CD4-positive, alpha-beta T cell treated with Interleukin-17A for 1 hour (primary cell): ENCODE measurements around the gene C14orf39.

ENCODE experiments used
- DNase-seq: peaks from one replicate; pipeline ENCODE4 v3.0.0-alpha.2; 2020

Gene C14orf39

DNA sequence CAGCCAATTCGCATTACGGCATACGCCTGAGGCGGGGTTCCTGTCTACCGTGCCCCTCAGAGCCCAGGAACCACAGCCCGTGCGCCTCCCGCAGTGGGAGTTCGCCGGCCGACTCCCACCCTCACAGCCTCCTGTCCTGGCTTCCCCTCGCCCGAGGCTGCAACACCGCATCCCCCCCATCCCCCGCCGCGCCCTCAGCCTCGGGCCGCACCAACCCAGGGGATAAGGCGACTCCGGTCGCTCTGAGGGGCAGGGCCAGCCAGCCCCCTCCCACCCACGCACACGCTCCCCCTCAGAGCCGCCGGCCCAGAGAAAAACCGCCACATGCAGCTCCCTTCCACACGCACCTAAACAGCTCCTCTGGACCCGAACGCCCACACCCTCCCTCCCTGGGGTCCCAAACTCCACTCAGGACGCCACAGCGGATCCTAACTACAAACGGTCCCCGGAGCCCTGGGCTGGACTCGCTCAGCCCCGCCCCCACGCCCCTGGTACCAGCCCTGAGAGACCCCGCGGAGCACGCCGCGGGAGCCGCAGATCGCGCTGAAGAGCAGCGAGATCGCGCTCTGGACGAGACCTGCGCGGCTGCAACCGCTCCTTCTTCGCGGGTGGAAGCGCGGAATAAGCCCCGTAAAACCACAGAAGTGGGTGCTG lies at the start of gene C14orf39:
TSS of gene C14orf39 (minus strand) at position 466 of the 654 bp plus-strand sequence. CDS start 985 bp downstream, outside the sequence.
- DNase-seq = no peak

DNA sequence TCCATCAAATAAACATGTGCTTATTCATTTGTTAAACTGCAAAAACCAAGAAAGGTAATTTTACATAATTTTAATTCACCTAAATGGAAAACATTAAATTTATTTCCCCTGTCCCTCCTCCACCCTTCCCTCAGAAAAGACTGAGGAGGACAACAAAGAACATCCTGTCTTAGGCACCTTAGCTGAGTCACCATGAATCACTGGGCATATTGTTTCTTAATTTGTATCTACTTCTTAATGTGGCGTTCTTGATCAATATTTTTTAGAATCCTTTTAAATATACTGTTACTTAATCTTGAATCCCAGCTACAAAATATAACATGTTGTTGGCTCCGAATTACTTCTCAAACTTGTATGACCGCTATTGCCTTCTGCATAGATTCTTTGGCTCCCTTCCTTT lies 46.6 kb upstream of the C14orf39 start:
- DNase-seq = no peak

DNA sequence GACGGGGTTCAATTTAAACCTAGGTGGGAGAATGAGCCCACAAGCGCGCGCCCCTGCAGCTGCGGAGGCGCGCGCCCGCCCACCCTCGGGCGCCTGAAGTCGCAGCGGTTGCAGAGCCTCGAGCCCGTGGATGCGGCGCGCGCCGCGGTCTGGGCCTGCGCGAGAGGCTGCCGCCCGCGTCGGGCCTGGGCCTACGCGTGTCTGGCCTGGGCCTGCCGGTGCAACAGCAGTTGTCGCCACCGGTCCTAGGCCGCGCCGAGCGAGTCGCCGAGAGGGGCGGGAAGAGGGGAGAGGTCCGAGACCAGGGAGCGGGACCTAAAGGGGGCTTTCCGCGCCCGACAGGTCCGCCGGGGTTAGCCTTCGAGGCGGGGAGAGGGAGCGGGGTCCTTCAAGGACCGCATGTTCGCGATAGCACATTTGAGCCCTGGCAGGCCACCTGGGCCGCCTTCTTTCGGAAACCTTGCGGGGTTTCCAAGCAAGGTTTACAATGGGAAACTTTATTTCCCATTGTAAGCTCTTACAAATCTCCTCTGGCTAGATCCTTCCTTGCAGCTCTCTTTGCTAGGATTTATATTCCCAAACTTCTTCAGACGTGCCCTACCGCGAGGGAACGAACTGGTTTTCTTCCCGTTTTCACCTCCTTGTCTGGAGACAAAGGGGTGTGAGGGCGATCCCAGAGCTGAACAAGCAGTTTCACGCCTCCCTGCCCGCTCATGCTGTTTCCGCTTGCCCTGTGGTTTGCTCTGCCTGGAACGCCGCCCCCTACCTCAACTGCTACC lies 29.8 kb upstream of the C14orf39 start:
- no peak for DNase-seq

- DNase-seq = no peak
Observed at GRCh38 chr14:60514741-60515491, 29.1 kb upstream of the C14orf39 start.

DNA sequence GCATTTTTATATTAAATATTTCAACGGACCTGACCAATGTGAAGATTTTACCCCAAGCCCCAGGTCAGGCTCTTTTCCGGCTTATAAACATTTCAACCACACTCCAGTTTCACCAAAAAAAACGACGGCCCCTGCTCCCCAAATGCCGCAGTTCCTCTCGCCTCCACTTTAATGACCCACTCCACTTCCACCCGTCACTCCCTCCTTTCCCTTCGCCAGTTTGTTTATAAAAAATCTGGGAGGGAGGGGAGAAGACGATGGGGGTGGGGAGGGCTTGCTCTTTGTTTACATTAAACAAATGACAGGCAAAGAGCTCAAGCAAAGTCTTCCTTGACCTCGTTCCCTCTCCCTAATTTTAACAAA lies 28.5 kb upstream of the C14orf39 start:
- no peak for DNase-seq

DNA sequence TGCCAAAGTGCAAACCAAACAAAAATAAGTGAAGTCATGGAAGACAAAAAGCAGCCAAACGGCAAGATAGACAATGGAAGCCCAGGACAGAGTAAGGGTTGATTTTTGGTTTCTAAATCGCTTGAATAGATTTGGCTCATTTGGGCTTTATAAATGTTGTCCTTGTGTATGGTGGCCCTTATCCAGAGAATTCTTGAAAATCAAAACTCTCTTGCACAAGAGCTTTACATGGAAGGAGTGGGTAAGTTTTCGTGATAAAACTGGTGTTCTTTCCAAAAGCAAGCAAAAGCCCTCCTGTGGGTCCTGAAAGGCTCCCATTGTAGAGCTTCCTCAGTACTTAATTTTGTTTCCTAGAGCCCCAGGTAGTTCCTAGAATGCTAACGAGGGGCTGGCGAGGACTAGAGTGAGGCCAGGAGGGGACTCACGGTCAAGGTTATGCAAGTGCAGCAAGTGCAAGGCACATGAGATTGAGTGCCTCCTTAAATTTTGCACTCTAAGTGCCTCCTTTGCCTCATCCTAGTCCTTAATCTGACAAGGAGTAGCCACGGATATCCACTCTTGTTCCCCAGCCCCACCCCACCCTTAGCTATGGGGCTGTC lies 27.2 kb upstream of the C14orf39 start:
- DNase-seq = no peak

GRCh38 chr14:60512126-60512525 lies 26.3 kb upstream of the C14orf39 start:
- DNase-seq = no peak

DNA sequence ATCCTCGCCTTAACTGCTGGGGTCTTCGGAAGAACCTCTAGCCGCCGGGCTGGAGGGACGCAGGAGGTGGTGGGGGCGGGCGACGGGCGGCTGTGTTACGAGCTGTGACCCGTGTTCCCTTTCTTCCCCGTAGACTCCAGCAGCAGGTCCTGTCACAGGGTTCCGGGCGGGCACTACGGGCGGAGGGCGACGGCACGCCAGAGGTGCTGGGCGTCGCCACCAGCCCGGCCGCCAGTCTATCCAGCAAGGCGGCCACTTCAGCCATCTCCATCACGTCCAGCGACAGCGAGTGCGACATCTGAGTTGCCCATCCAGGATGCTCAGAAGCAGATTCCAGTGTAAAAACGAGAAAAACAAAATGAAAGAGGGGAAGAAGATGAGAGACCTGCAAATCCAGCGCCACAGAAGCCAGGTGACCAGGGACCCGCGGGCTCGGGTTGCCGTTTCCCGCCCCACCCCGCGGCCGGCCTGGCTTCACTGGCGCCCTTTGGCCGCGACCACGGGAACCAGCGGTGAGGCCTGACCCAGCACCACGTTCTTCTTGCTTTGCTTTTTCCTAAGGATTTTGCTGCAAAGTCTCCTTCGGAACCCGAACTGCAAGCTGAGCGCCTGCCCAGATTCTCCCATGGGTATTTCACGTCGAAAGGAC lies 25.2 kb upstream of the C14orf39 start:
- DNase-seq = no peak

- DNase-seq = no peak
Observed at GRCh38 chr14:60510254-60510950, 24.5 kb upstream of the C14orf39 start.

DNA sequence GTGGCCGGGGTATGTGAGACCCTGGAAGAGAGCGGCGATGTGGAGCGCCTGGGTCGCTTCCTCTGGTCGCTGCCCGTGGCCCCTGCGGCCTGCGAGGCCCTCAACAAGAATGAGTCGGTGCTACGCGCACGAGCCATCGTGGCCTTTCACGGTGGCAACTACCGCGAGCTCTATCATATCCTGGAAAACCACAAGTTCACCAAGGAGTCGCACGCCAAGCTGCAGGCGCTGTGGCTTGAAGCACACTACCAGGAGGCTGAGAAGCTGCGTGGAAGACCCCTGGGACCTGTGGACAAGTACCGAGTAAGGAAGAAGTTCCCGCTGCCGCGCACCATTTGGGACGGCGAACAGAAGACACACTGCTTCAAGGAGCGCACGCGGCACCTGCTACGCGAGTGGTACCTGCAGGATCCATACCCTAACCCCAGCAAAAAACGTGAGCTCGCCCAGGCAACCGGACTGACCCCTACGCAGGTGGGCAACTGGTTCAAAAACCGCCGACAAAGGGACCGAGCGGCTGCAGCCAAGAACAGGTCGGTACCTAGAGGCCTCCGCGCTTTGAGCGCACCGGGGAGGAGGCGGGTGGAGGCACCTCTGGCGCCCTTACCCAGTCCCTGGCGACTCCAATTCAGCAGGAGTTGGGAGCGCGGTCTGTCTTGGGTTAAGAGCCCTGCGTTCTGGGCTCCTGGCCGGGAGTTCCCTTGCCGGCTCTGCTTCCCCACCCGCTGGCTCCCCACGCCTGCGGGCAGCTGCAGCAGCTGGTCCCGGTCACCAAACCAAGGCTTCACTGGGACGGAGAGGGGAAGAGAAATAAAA lies 23.8 kb upstream of the C14orf39 start:
- no peak for DNase-seq

GRCh38 chr14:60508707-60509437 lies 23.0 kb upstream of the C14orf39 start, which contains the start of gene SIX6:
SIX6 (plus strand) TSS chr14:60509146; CDS start chr14:60509399, 253 bp downstream.
- no peak for DNase-seq

DNA sequence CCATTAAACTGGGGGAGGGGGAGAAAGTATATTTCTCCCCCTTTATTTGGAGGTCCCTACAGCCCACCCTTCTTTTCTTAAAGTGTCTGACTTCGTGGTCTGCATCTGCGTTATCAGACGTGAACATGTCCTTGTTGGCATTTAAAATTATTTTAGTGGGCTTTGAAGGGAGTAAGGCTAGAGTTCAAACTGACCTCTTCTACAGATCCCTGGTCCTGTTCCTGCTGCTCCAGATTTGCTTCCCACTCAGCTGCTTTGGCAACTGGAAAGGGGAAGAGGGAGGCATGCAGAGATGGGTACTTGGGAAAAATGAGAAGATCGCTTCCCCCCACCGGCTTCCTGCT lies 22.5 kb upstream of the C14orf39 start:
- no peak for DNase-seq

- no peak for DNase-seq
Observed at GRCh38 chr14:60506985-60507829, 21.3 kb upstream of the C14orf39 start.

DNA sequence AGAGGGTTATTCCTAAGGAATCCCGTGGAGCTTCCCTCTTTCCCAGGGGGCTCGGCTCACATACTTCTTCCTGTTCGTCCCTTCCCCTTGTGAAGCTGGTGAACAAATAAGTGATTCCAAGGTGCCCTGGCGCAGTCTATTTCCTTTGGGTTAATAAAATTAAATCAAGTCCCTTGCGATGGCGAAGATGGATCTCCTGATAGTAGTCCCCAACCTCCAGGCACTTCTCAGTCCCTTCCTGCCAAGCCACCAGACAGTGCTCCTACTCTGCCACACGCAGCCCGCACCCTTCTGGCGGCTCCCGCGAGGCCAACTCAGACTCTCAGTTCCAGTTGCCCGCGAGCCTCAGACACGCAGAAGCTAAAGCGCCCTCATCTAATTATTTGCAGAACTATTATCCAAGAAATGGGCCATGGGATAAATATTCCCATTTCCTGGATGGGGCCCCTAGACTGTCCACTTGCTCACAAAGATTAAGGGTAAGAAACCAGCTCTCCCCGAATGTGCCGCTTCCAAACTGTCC lies 20.7 kb upstream of the C14orf39 start:
- no peak for DNase-seq

- DNase-seq = no peak
Observed at GRCh38 chr14:60506010-60506409, 20.1 kb upstream of the C14orf39 start.

GRCh38 chr14:60505448-60505847 lies 19.6 kb upstream of the C14orf39 start:
- no peak for DNase-seq

GRCh38 chr14:60502541-60502940 lies 16.7 kb upstream of the C14orf39 start:
- DNase-seq = no peak

- DNase-seq = no peak
Observed at GRCh38 chr14:60495946-60496345, 10.1 kb upstream of the C14orf39 start.

DNA sequence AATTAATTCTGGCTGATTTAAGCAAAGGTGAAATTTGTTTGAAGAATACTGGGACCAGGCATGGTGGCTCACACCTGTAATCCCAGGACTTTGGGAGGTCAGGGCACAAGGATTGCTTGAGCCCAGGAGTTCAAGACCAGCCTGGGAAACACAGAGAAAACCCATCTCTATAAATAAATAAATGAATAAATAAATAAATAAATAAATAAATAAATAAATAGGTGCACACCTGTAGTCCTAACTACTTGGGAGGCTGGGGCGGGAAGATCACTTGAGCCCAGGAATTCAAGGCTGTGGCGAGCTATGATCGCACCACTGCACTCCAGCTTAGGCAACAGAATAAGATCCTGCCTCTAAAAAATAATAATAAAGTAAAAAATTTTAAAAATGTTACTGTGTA lies 4.4 kb upstream of the C14orf39 start:
- no peak for DNase-seq
